Activated CD8-positive, alpha-beta T cell treated with anti-CD3 and anti-CD28 coated beads for 36 hours (primary cell): Measurements from ENCODE around the gene TEDDM1. TPM values are rescaled to one million over a fixed set of nuclear protein-coding genes. Genes with fewer than 3 reads are reported as not detected.

Experiments used
- ATAC-seq: fragments of 200-7000 bp; cut with Tn5 transposase; one replicate; pipeline ENCODE4 v1.10.0; 2021; ENCODE audit warnings: mild to moderate bottlenecking, moderate library complexity
- CTCF ChIA-PET: fragments of 350-600 bp; sonication (Branson Sonifier 250); formaldehyde crosslinking; loops from one replicate; lab custom pipeline; 2021; ENCODE audit warnings: antibody characterized with exemption; lab: Charles Lee
- POLR2A ChIA-PET: fragments of 350-600 bp; sonication (Branson Sonifier 250); formaldehyde crosslinking; loops from one replicate; lab custom pipeline; 2021; ENCODE audit warnings: antibody characterized with exemption; lab: Charles Lee
- DNase-seq: peaks from one replicate; pipeline ENCODE4 v3.0.0-alpha.2; 2020
- H3K27ac Mint-ChIP-seq: one replicate; pipeline ENCODE4 v1.8.0; 2021; ENCODE audit warnings: mild to moderate bottlenecking, mixed read lengths
- H3K27me3 Mint-ChIP-seq: one replicate; pipeline ENCODE4 v1.8.0; 2021; ENCODE audit warnings: mixed read lengths
- H3K36me3 Mint-ChIP-seq: one replicate; pipeline ENCODE4 v1.8.0; 2021; ENCODE audit warnings: low read depth, mixed read lengths
- H3K4me1 Mint-ChIP-seq: one replicate; pipeline ENCODE4 v1.8.0; 2021; ENCODE audit warnings: low read depth, mixed read lengths
- H3K4me3 Mint-ChIP-seq: one replicate; pipeline ENCODE4 v1.8.0; 2021; ENCODE audit warnings: mild to moderate bottlenecking, moderate library complexity, mixed read lengths
- H3K9me3 Mint-ChIP-seq: one replicate; pipeline ENCODE4 v1.8.0; 2021; ENCODE audit warnings: mixed read lengths
- intact Hi-C: fragments of 100-400 bp; cut with micrococcal nuclease; formaldehyde crosslinking; loops from one replicate; pipeline ENCODE4 v1.10.0; 2022
- total RNA-seq, 2 experiments: library from RNA; stranded (reverse); gene quantifications; one replicate each; pipeline ENCODE4 v1.2.3, GENCODE V29; 2021
- TF ChIP-seq, protein P1 (sequence below): fragments of 200-600 bp; IDR thresholded peaks from one replicate; pipeline ENCODE4 v1.8.0; 2022; ENCODE audit warnings: antibody characterized with exemption, mild to moderate bottlenecking

The TEDDM1 gene
- total RNA-seq, 2 experiments from 2014 or later = not detected

DNA sequence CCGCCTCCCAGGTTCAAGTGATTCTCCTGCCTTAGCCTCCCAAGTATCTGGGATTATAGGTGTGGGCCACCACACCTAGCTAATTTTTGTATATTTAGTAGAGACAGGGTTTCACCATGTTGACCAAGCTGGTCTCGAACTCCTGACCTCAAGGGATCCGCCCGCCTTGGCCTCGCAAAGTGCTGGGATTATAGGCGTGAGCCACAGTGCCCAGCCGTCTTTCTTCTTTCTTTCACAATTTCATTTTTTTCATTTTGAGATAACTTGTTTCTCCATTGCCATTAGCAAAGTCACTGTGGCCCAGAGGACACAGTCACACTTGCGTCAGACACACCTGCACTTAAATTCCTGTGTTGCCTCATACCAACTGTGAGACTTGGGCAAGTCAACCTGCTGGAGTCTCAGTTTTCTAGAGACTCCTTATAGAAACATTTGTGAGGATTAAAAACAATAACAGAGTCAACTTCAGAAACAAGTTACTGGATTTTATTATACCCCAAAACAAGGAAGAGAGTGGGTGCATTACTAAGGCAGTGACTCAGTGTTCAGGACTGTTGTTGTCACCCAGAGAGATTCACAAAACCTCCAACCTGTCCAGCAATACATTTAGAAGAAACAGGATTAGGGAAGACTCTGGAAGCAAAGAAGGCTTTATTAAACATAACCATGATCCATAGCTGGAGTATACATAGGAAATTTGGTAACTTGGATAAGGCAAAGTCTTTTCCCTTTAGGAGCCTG lies 2.6 kb downstream of the TEDDM1 start:
- CTCF ChIA-PET = interaction anchor here (1.0 to 9.1 kb wide), 14 partner anchors 9 to 430 kb away, joined by 3 to 270 read pairs (median 6); partner anchors contain the start of gene RGSL1
- ATAC-seq (no peak), DNase-seq (no peak)
- H3K4me3 Mint-ChIP-seq = no peak overlapping the region
- TF ChIP-seq, protein P1, sequence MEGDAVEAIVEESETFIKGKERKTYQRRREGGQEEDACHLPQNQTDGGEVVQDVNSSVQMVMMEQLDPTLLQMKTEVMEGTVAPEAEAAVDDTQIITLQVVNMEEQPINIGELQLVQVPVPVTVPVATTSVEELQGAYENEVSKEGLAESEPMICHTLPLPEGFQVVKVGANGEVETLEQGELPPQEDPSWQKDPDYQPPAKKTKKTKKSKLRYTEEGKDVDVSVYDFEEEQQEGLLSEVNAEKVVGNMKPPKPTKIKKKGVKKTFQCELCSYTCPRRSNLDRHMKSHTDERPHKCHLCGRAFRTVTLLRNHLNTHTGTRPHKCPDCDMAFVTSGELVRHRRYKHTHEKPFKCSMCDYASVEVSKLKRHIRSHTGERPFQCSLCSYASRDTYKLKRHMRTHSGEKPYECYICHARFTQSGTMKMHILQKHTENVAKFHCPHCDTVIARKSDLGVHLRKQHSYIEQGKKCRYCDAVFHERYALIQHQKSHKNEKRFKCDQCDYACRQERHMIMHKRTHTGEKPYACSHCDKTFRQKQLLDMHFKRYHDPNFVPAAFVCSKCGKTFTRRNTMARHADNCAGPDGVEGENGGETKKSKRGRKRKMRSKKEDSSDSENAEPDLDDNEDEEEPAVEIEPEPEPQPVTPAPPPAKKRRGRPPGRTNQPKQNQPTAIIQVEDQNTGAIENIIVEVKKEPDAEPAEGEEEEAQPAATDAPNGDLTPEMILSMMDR = no peak
- POLR2A ChIA-PET = no interaction called here
- H3K27ac Mint-ChIP-seq = no peak overlapping the region
- intact Hi-C loops = no loop called here
- H3K9me3 Mint-ChIP-seq = no peaks in the 10 kb centered on the region
- no peaks in the 10 kb centered on the region for H3K36me3 Mint-ChIP-seq
- peaks cover 4% of the 10 kb centered on the region for H3K4me1 Mint-ChIP-seq
- H3K27me3 Mint-ChIP-seq = peaks cover 15% of the 10 kb centered on the region

DNA sequence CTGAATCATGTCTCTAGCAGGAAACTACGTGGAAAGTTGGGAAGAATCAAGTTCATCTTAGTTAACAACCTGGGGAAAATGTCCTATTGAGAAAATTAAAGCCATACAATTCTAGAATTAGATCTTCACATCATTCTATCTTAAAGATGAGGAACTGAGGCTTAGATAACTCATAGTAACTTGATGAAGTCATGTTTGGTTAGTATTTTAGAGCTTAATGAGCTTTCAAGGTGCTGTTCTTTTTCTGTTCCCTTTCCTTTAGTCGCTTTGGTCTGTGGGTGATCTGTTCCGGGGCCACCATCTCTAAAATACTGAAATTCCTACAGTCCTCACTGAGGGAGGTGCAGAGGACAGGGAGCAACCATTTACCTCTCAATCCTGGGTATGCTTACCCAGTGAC lies 4.6 kb downstream of the TEDDM1 start:
- DNase-seq (no peak), ATAC-seq (no peak)
- Mint-ChIP-seq H3K27ac (no peak overlapping the region), H3K36me3 (no peaks in the 10 kb centered on the region), H3K9me3 (no peaks in the 10 kb centered on the region), H3K4me1 (peaks cover 9% of the 10 kb centered on the region), H3K27me3 (peaks cover 18% of the 10 kb centered on the region), H3K4me3 (no peak overlapping the region)
- POLR2A ChIA-PET = interaction anchor here (1.4 to 1.5 kb wide), 2 partner anchors 253 to 311 kb away, joined by 4 to 5 read pairs; no protein-coding TSS in a partner anchor
- CTCF ChIA-PET = interaction anchor here (0.6 to 9.1 kb wide), 20 partner anchors 9 to 397 kb away, joined by 3 to 270 read pairs (median 8); no protein-coding TSS in a partner anchor
- TF ChIP-seq, protein P1 = no peak
- intact Hi-C loops = loop anchor here (1.0 kb wide), 2 partner anchors 253 to 311 kb away; no protein-coding TSS in a partner anchor

DNA sequence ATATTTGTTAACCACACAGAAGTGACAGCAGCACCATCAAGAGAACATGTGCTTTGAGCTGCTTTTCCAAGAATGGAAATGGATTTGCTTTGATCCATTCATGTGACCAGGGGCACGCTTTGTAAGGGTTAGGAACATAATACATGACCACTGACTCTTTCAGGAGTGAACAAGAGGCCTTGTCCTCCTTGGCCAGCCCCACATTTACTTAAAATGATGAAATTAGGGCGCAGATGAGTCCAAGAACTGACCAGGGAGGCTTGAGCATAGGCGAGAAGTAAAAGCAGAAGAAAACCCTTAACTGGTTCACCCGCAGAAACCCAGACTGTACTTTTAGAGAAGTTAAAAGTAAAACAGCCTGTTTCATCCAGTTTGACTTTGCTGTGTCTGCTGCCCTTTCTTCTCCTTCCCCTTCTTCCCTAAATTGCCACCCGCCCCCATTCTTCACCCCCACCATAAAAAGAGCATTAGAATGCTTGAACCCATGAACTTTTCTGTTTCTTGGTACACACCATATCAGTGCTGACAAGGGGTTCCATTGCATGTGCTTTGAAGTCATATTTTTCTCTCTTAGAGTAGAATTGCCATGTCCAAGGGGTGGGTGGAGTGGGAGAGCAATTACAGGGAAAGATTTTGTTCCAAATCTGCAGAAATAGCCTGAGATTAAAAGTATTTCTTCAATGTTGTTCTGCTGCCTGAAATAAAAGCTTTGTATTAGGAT lies 6.3 kb downstream of the TEDDM1 start:
- TF ChIP-seq, protein P1 = no peak
- POLR2A ChIA-PET = no interaction called here
- Mint-ChIP-seq H3K36me3 (peaks cover 7% of the 10 kb centered on the region), H3K4me1 (peaks cover 17% of the 10 kb centered on the region), H3K9me3 (no peaks in the 10 kb centered on the region), H3K27me3 (peaks cover 27% of the 10 kb centered on the region), H3K4me3 (no peak overlapping the region), H3K27ac (no peak overlapping the region)
- CTCF ChIA-PET = interaction anchor here (1.4 to 9.1 kb wide), 4 partner anchors 251 to 313 kb away, joined by 8 to 270 read pairs (median 42); no protein-coding TSS in a partner anchor
- ATAC-seq = no peak
- DNase-seq = no peak
- intact Hi-C loops = no loop called here

DNA sequence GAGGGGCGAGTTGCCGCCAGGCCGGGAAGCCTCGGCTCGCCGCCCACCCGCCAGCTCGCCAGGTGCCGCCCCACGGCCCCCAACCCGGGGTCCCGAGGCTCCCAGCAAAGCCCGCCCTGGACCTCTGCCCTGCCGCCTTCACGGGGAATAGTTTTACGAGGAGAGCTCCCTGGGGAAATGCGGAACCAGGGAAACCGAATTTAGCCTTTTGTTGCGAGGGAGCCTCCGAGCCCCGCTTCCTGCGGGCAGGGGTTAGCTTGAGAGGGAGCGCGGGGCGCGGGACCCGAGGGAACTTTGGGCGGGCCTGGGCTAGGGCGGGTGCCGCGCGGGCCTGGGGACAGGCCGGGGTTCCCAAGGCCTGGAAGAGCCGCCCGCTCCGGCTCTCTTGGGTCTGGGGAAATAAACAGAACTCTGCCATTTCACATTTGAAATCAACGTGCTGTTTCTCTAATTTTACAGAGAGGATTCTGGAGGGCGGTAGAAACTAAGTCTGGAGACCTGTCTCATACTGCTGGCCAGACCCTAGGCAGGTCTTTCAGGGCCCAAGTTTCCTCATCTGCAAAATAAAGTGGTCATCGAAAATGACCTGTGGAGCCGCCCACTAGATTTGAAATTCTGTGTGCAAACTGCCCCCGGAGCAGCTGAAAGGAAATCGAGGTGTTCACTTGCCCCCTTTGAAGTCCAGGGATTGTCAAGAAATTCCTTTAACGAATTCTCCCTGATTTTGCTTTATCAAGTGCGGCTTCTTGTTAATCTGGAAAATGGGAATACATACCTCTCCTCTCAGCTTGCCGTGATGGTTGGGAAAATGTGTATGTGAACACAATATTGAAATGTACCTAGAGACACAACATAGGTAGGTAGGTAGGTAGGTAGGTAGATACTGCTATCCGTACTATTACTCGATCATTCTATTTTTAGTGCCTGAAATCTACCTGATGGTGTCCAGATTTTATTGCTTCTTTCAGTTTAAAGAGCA lies 8.1 kb downstream of the TEDDM1 start:
- H3K9me3 Mint-ChIP-seq = no peaks in the 10 kb centered on the region
- peaks cover 27% of the 10 kb centered on the region for H3K27me3 Mint-ChIP-seq
- POLR2A ChIA-PET = no interaction called here

More for the DNA sequence above, 8.1 kb downstream of the TEDDM1 start:
- TF ChIP-seq, protein P1 = no peak
- H3K4me3 Mint-ChIP-seq = peak overlapping the region; percentile 78
- peak; percentile 21 for DNase-seq
- H3K27ac Mint-ChIP-seq = no peak overlapping the region
- intact Hi-C loops = no loop called here
- H3K4me1 Mint-ChIP-seq = peaks cover 19% of the 10 kb centered on the region
- peak; percentile 3 for ATAC-seq
- H3K36me3 Mint-ChIP-seq = peaks cover 7% of the 10 kb centered on the region
- CTCF ChIA-PET = interaction anchor here (1.0 to 9.1 kb wide), 3 partner anchors 17 to 307 kb away, joined by 3 to 270 read pairs (median 8); no protein-coding TSS in a partner anchor
